Measurements from ENCODE around the gene ADGRE3.

Gene ADGRE3

DNA sequence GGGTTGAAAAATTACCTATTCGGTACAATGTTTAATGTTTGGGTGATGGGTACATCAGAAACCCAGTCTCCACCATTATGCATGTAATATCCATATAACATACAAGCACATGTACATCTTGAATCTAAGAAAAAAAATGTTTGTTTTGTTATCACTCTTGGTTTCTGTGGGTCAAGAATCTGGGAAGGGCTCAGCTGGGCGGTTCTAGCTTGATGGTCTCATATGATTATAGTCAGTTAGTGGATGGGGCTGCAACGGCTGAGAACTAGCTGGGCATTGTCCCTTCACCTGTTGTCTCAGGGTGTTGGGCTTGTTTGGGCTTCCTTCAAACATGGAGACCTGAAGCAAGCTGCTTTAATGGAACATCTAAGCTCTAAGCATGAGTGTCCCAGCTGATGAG is 4.7 kb downstream of the ADGRE3 start:
- H3K27me3 ChIP-seq (ENCODE audit: control insufficient read depth, insufficient read depth, low read length) = peaks cover 29% of the 10 kb centered on the region
- no peak overlapping the region for H3K9ac ChIP-seq (ENCODE audit: low read length)
- no peak overlapping the region for H3K27ac ChIP-seq (ENCODE audit: low read depth, low read length)
- no peaks in the 10 kb centered on the region for H3K36me3 ChIP-seq (ENCODE audit: control insufficient read depth, insufficient read depth, low read length)
- H3K4me3 ChIP-seq (ENCODE audit: low read depth, low read length) = no peak overlapping the region
- no peaks in the 10 kb centered on the region for H3K4me1 ChIP-seq (ENCODE audit: control insufficient read depth, insufficient read depth, low read length)
- H3K9me3 ChIP-seq (ENCODE audit: control insufficient read depth, insufficient read depth, low read depth, low read length) = 0 out of 2 replicates have a peak, but pooled peaks cover 6% of the 10 kb centered on the region

DNA sequence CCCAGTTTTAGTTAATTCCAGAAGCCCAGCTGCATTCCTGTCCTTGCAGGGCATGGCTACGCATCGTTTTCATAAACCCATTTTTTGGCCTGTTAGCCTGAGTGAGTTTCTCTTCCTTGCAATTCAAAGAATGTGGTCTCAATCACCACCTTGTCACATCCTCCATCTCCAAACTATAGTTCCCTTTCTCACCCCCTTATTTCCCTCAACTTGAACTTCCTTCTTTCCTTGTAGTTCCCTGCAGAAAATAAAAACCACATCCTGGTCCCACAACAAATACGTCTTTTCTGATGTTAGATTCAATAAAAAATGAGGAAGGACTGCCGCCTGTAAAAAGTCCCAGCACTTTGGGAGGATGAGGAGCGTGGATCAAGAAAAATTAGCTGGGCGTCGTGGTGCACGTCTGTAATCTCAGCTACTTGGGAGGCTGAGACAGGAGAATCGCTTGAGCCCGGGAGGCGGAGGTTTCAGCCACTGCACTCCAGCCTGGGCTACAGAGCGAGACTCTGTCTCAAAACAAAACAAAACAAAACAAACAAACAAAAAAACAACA is 13.2 kb downstream of the ADGRE3 start:
- Histone ChIP-seq H3K36me3 (ENCODE audit: control insufficient read depth, insufficient read depth, low read length) (no peaks in the 10 kb centered on the region), H3K4me3 (ENCODE audit: low read depth, low read length) (no peak overlapping the region)

DNA sequence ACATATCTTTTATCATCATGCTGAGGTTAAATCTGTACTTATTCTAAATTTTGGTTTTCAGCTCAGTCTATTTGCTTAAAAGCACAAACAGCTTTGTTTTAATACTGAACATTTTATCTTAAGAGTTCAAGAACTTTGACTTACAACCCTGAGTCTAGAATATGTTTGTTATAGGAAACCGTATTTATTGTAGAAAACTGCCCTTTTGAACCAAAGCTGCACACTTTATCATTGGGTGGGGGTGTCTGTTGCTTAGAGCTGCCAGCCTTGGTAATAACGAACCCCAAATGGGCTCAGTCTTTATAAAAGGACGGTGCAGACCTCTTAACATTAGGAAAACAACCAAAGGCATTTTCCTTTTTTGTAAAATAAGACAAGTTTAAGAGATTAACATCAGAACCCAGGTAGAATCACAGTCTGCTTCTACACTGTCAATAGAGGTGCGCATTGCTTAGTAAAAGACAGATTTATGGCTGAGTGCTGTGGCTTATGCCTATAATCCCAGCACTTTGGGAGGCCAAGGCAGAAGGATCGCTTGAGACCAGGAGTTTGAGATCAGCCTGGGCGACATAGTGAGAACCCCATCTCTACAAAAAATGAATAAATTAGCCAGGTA is 14.7 kb downstream of the ADGRE3 start:
- Histone ChIP-seq H3K9me3 (ENCODE audit: control insufficient read depth, insufficient read depth, low read depth, low read length) (no peaks in the 10 kb centered on the region), H3K9ac (ENCODE audit: low read length) (no peak overlapping the region), H3K27ac (ENCODE audit: low read depth, low read length) (no peak overlapping the region), H3K27me3 (ENCODE audit: control insufficient read depth, insufficient read depth, low read length) (no peaks in the 10 kb centered on the region), H3K36me3 (ENCODE audit: control insufficient read depth, insufficient read depth, low read length) (no peaks in the 10 kb centered on the region), H3K4me1 (ENCODE audit: control insufficient read depth, insufficient read depth, low read length) (no peaks in the 10 kb centered on the region), H3K4me3 (ENCODE audit: low read depth, low read length) (no peak overlapping the region)

More for the DNA sequence above, 13.2 kb downstream of the ADGRE3 start:
- Histone ChIP-seq H3K27ac (ENCODE audit: low read depth, low read length) (no peak overlapping the region), H3K27me3 (ENCODE audit: control insufficient read depth, insufficient read depth, low read length) (no peaks in the 10 kb centered on the region), H3K9me3 (ENCODE audit: control insufficient read depth, insufficient read depth, low read depth, low read length) (no peaks in the 10 kb centered on the region), H3K9ac (ENCODE audit: low read length) (no peak overlapping the region), H3K4me1 (ENCODE audit: control insufficient read depth, insufficient read depth, low read length) (no peaks in the 10 kb centered on the region)

DNA sequence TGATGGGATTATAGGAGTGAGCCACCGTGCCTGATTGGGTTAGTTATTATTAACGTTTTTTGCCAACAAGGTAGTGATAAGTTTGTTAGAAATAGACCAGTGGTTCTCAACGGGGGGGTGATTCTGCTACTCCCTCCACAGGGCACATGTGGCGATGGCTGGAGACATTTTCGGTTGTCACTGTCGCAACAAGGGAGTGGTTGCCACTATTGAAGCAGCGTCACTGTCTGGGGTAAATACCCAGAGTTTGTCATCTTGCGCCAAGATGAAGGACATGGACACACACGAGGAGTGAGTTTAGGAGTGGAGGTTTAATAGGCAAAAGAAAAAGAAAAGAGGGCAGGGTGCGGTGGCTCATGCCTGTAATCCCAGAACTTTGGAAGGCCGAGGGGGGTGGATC is 18.9 kb downstream of the ADGRE3 start:
- H3K4me3 ChIP-seq (ENCODE audit: low read depth, low read length) = no peak overlapping the region
- H3K9me3 ChIP-seq (ENCODE audit: control insufficient read depth, insufficient read depth, low read depth, low read length) = no peaks in the 10 kb centered on the region

DNA sequence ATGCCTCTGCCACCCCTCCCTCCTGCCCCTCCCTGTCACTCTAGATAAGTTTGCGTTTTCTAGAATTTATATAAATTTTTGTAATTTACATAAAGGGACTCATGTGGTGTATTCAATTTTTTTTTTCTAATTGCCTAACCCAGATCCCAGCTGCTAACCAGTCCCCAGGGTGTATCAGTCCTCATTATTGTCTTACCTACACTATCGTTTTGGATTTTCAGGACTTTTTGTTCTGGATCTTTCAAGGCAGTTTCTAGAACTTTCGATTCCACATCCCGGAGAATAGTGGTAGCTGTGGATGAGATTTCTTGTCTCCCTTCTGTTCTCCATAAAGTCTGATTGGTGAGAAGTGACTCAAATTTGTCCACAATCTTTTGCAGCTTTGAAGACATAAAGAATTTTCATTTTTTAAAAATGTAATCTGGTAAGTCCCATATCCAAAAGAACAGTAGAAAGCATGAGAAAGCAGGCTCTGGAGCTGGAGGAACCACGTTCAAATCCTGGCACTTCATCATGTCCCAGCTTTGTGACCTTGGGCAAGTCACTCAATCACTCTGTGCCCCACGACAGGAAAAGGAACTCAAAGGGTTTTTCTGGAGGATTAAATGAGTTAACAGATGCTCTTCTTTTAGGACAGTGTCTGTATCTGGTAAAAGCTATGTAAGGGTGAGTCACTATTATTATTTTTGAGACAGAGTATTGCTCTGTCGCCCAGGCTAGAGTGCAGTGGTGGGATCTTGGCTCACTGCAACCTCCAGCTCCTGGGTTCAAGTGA is 19.7 kb downstream of the ADGRE3 start:
- no peaks in the 10 kb centered on the region for H3K36me3 ChIP-seq (ENCODE audit: control insufficient read depth, insufficient read depth, low read length)
- H3K27me3 ChIP-seq (ENCODE audit: control insufficient read depth, insufficient read depth, low read length) = peaks cover 5% of the 10 kb centered on the region; the same call in 1 of the 2 replicates
- H3K9ac ChIP-seq (ENCODE audit: low read length) = no peak overlapping the region
- no peaks in the 10 kb centered on the region for H3K9me3 ChIP-seq (ENCODE audit: control insufficient read depth, insufficient read depth, low read depth, low read length)
- H3K4me1 ChIP-seq (ENCODE audit: control insufficient read depth, insufficient read depth, low read length) = no peaks in the 10 kb centered on the region
- no peak overlapping the region for H3K27ac ChIP-seq (ENCODE audit: low read depth, low read length)
- H3K4me3 ChIP-seq (ENCODE audit: low read depth, low read length) = no peak overlapping the region

More for the DNA sequence above, 18.9 kb downstream of the ADGRE3 start:
- Histone ChIP-seq H3K27me3 (ENCODE audit: control insufficient read depth, insufficient read depth, low read length) (no peaks in the 10 kb centered on the region; the same call in 1 of the 2 replicates), H3K4me1 (ENCODE audit: control insufficient read depth, insufficient read depth, low read length) (no peaks in the 10 kb centered on the region), H3K9ac (ENCODE audit: low read length) (no peak overlapping the region), H3K27ac (ENCODE audit: low read depth, low read length) (no peak overlapping the region), H3K36me3 (ENCODE audit: control insufficient read depth, insufficient read depth, low read length) (no peaks in the 10 kb centered on the region)

DNA sequence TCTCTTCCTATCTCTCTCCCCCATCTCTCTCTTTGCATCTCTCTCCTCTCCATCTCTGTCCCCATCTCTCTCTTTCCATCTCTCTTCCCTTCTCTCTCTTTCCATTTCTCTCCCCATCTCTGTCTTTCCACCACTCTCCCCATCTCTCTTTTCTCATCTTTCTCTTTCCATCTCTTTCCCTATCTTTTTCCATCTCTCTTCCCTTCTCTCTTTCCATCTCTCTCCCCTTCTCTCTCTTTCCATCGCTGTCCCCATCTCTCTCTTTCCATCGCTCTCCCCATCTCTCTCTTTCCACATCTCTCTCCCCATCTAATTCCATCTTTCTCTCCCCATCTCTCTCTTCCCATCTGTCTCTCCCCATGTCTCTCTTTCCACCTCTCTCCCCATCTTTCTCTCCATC is 24.5 kb downstream of the ADGRE3 start:
- Histone ChIP-seq H3K9me3 (ENCODE audit: control insufficient read depth, insufficient read depth, low read depth, low read length) (no peaks in the 10 kb centered on the region), H3K4me3 (ENCODE audit: low read depth, low read length) (no peak overlapping the region), H3K36me3 (ENCODE audit: control insufficient read depth, insufficient read depth, low read length) (no peaks in the 10 kb centered on the region), H3K9ac (ENCODE audit: low read length) (no peak overlapping the region), H3K4me1 (ENCODE audit: control insufficient read depth, insufficient read depth, low read length) (no peaks in the 10 kb centered on the region), H3K27me3 (ENCODE audit: control insufficient read depth, insufficient read depth, low read length) (peaks cover 19% of the 10 kb centered on the region; the same call in 1 of the 2 replicates), H3K27ac (ENCODE audit: low read depth, low read length) (no peak overlapping the region)

DNA sequence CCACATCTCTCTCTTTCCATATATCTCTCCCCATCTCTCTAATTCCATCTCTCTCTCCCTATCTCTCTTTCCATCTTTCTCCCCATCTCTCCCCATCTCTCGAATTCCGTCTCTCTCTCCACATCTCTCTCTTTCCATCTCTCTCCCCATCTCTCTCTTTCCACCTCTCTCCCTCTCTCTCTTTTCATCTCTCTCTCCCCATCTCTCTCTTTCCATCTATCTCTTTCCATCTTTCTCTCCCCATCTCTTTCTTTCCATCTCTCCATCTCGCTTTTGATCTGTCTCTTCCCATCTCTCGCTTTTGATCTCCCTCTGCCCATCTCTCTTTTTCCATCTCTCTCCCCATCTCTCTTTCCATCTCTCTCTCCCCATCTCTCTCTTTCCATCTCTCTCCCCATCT is 25.6 kb downstream of the ADGRE3 start:
- H3K27ac ChIP-seq (ENCODE audit: low read depth, low read length) = no peak overlapping the region
- H3K9ac ChIP-seq (ENCODE audit: low read length) = no peak overlapping the region
- H3K27me3 ChIP-seq (ENCODE audit: control insufficient read depth, insufficient read depth, low read length) = peaks cover 19% of the 10 kb centered on the region; the same call in 1 of the 2 replicates
- no peaks in the 10 kb centered on the region for H3K9me3 ChIP-seq (ENCODE audit: control insufficient read depth, insufficient read depth, low read depth, low read length)
- H3K4me3 ChIP-seq (ENCODE audit: low read depth, low read length) = no peak overlapping the region
- no peaks in the 10 kb centered on the region for H3K4me1 ChIP-seq (ENCODE audit: control insufficient read depth, insufficient read depth, low read length)
- no peaks in the 10 kb centered on the region for H3K36me3 ChIP-seq (ENCODE audit: control insufficient read depth, insufficient read depth, low read length)

DNA sequence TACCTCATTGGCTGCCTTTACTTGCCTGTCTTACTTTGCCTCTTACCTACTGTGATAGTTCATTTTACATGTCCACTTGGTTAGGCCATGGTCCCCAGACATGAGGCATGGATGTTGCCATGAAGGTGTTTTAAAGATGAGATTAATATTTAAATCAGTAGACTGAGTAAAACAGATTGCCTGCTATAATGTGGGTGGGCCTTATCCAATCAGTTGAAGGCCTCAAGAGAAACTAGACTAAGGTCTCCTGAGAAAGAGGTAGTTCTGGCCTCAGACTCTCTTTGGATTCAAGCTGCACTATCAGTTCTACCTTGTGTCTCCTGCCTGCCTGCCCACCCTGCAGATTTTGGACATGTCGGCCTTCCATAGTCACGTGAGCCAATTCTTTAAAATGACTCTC is 26.1 kb downstream of the ADGRE3 start:
- peaks cover 19% of the 10 kb centered on the region; the same call in 1 of the 2 replicates for H3K27me3 ChIP-seq (ENCODE audit: control insufficient read depth, insufficient read depth, low read length)

DNA sequence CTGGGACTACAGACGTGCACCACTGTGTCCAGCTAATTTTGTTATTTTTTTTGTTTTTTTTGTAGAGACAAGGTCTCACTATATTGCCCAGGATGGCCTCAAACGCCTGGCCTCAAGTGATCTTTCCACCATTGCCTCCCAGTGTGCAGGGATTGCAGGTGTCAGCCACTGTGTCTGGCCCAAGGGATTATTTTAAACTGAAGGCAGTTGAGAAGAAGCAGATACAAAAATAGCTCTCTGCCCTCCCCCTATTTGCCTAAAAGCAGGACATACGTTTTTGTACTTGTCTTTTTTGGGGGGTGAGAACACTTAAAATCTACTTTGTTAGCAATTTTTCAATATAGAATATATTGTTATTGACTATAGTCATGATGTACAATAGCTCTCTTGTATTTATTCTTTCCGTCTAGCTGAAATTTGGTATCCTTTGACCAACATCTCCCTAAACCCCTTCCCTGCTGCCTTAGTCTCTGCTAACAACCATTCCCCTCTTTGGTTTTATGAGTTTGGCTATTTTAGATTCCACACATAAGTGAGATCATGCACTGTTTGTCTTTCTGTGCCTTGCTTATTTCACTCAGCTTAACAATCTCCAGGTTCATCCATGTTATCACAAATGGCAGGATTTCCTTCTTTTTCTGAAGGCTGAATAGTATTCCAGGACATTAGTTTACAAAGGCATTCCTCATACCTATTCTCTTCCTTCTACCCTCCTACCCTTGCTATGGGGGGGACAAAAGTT is 34.9 kb downstream of the ADGRE3 start:
- H3K4me3 ChIP-seq (ENCODE audit: low read depth, low read length) = no peak overlapping the region
- H3K9me3 ChIP-seq (ENCODE audit: control insufficient read depth, insufficient read depth, low read depth, low read length) = peaks cover 5% of the 10 kb centered on the region
- H3K36me3 ChIP-seq (ENCODE audit: control insufficient read depth, insufficient read depth, low read length) = no peaks in the 10 kb centered on the region
- H3K27me3 ChIP-seq (ENCODE audit: control insufficient read depth, insufficient read depth, low read length) = no peaks in the 10 kb centered on the region; the same call in 1 of the 2 replicates
- no peaks in the 10 kb centered on the region for H3K4me1 ChIP-seq (ENCODE audit: control insufficient read depth, insufficient read depth, low read length)
- no peak overlapping the region for H3K9ac ChIP-seq (ENCODE audit: low read length)
- H3K27ac ChIP-seq (ENCODE audit: low read depth, low read length) = no peak overlapping the region

More for the DNA sequence above, 26.1 kb downstream of the ADGRE3 start:
- Histone ChIP-seq H3K4me3 (ENCODE audit: low read depth, low read length) (no peak overlapping the region), H3K9ac (ENCODE audit: low read length) (no peak overlapping the region), H3K27ac (ENCODE audit: low read depth, low read length) (no peak overlapping the region), H3K4me1 (ENCODE audit: control insufficient read depth, insufficient read depth, low read length) (no peaks in the 10 kb centered on the region), H3K9me3 (ENCODE audit: control insufficient read depth, insufficient read depth, low read depth, low read length) (no peaks in the 10 kb centered on the region), H3K36me3 (ENCODE audit: control insufficient read depth, insufficient read depth, low read length) (no peaks in the 10 kb centered on the region)

DNA sequence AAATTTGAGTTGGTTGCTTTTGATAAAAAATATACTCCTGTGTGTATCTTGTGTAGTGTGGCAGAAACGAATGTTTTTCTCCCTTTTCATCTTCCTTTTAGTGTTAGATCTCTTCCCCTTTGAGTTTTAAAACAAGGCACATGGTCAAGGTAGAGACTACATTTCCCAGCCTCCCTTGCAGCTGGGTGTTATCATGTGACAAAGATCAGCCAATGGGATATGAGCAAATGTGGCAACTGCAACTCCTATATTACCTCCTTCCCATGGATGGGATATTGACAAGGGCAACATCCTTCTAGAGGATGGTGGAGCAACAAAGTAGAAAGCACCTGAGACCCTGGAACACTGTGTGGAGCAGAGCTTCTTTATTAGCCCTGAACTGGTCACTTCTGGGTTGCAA is 42.4 kb downstream of the ADGRE3 start:
- no peak overlapping the region for H3K9ac ChIP-seq (ENCODE audit: low read length)

More for the DNA sequence above, 42.4 kb downstream of the ADGRE3 start:
- no peaks in the 10 kb centered on the region for H3K4me1 ChIP-seq (ENCODE audit: control insufficient read depth, insufficient read depth, low read length)
- no peaks in the 10 kb centered on the region for H3K36me3 ChIP-seq (ENCODE audit: control insufficient read depth, insufficient read depth, low read length)
- H3K27ac ChIP-seq (ENCODE audit: low read depth, low read length) = no peak overlapping the region
- H3K4me3 ChIP-seq (ENCODE audit: low read depth, low read length) = no peak overlapping the region
- H3K27me3 ChIP-seq (ENCODE audit: control insufficient read depth, insufficient read depth, low read length) = no peaks in the 10 kb centered on the region
- H3K9me3 ChIP-seq (ENCODE audit: control insufficient read depth, insufficient read depth, low read depth, low read length) = peaks cover 6% of the 10 kb centered on the region

Data from HUES6 (cell line).